B cell (primary cell): ENCODE results near the gene FANCC.

ENCODE experiments used
- EZH2 ChIP-seq: IDR thresholded peaks from 2 replicates; pipeline ENCODE4 v1.6.1; 2012; ENCODE audit warnings: borderline replicate concordance, low read depth, mild to moderate bottlenecking, moderate library complexity, low read length; ENCODE audit not compliant: insufficient read depth, poor library complexity, severe bottlenecking
- TF ChIP-seq, protein P1 (sequence below): fragments of 200-600 bp; IDR thresholded peaks from one replicate; pipeline ENCODE4 v1.8.0; 2022; ENCODE audit warnings: antibody characterized with exemption, mild to moderate bottlenecking

DNA sequence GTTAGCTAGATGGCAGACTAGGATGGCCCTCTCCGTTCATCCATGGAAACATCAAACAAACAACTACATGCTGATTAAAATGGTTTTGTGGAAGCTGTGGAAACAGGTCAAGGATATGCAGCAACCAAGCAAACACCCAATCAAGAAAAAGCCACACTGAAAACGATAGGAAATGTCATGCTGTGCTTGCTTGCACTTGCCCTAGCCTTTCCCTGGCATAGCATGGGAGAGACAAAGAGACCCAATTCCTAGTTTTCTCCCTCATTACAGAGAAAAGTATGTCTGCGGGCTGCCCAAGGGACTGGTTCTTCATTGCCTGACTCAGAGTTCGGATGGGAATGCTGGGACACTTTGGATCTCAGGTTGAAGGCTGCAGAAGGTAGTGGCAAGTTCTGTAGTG lies 98.7 kb downstream of the FANCC start:
- TF ChIP-seq, protein P1, sequence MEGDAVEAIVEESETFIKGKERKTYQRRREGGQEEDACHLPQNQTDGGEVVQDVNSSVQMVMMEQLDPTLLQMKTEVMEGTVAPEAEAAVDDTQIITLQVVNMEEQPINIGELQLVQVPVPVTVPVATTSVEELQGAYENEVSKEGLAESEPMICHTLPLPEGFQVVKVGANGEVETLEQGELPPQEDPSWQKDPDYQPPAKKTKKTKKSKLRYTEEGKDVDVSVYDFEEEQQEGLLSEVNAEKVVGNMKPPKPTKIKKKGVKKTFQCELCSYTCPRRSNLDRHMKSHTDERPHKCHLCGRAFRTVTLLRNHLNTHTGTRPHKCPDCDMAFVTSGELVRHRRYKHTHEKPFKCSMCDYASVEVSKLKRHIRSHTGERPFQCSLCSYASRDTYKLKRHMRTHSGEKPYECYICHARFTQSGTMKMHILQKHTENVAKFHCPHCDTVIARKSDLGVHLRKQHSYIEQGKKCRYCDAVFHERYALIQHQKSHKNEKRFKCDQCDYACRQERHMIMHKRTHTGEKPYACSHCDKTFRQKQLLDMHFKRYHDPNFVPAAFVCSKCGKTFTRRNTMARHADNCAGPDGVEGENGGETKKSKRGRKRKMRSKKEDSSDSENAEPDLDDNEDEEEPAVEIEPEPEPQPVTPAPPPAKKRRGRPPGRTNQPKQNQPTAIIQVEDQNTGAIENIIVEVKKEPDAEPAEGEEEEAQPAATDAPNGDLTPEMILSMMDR, result no peak
- no peak for TF ChIP-seq EZH2
